CD14-positive monocyte (primary cell): ENCODE measurements around the gene DHPS. TPM values are rescaled to one million over a fixed set of nuclear protein-coding genes. Genes with fewer than 3 reads are reported as not detected.

Experiments
- DNase-seq, 3 donors: peaks; one replicate each; pipeline ENCODE4 v3.0.0-alpha.2; 2011 to 2022
- H2AFZ ChIP-seq: 2 replicates; pipeline ENCODE4 v1.6.0; 2012; ENCODE audit warnings: mild to moderate bottlenecking, low read depth, low read length, inconsistent platforms; ENCODE audit not compliant: insufficient read depth, poor library complexity, severe bottlenecking
- H3K27ac ChIP-seq, 2 donors: 1 replicate in 1 of 2; 2 replicates in 1 of 2; pipeline ENCODE4 v1.5.1; 2012 to 2013; ENCODE audit warnings: low read length in 2 of 2, control low read depth in 1 of 2, inconsistent platforms in 1 of 2, low read depth in 1 of 2, mild to moderate bottlenecking in 1 of 2
- H3K27me3 ChIP-seq, 2 donors: one replicate each; pipeline versions ENCODE4 v1.6.0 to v1.6.1; 2011 to 2013; ENCODE audit warnings: low read length in 2 of 2; ENCODE audit not compliant: control insufficient read depth in 2 of 2, insufficient read depth in 2 of 2
- H3K36me3 ChIP-seq, 2 donors: replicated peaks in 1 of 2; 1 replicate in 1 of 2; 2 replicates in 1 of 2; pipeline versions ENCODE4 v1.5.1 to v1.6.1; 2012 to 2013; ENCODE audit warnings: low read length in 2 of 2, control low read depth in 1 of 2, inconsistent platforms in 1 of 2, mild to moderate bottlenecking in 1 of 2; ENCODE audit not compliant: insufficient read depth in 2 of 2, control insufficient read depth in 1 of 2
- H3K4me1 ChIP-seq, 2 donors: 1 replicate in 1 of 2; 2 replicates in 1 of 2; pipeline versions ENCODE4 v1.5.1 to v1.6.1; 2012 to 2013; ENCODE audit warnings: low read length in 2 of 2, control low read depth in 1 of 2, inconsistent platforms in 1 of 2, mild to moderate bottlenecking in 1 of 2, moderate library complexity in 1 of 2; ENCODE audit not compliant: insufficient read depth in 2 of 2, control insufficient read depth in 1 of 2
- H3K4me2 ChIP-seq: replicated peaks from 2 replicates; pipeline ENCODE3; 2012; ENCODE audit warnings: low read length, moderate library complexity, mild to moderate bottlenecking; ENCODE audit not compliant: poor library complexity, severe bottlenecking; ENCODE audit errors: extremely low read depth
- H3K4me3 ChIP-seq, 3 experiments: fragments of 200-600 bp in 1 of 3; sonication (generic) in 1 of 3; replicated peaks in 1 of 3; 1 replicate in 2 of 3; 2 replicates in 1 of 3; pipeline ENCODE4 v1.5.1; 2011 to 2013; ENCODE audit warnings: low read length in 3 of 3, mild to moderate bottlenecking in 3 of 3, control low read depth in 2 of 3, low read depth in 2 of 3, inconsistent platforms in 1 of 3, moderate library complexity in 1 of 3
- H3K79me2 ChIP-seq: 2 replicates; pipeline ENCODE4 v1.6.0; 2012; ENCODE audit warnings: mild to moderate bottlenecking, control low read depth, inconsistent platforms, low read length, moderate library complexity; ENCODE audit not compliant: insufficient read depth
- H3K9ac ChIP-seq: 2 replicates; pipeline ENCODE4 v1.6.0; 2017; ENCODE audit warnings: low read length, mild to moderate bottlenecking; ENCODE audit not compliant: insufficient read depth, poor library complexity, severe bottlenecking
- H3K9me3 ChIP-seq, 2 donors: replicated peaks in 1 of 2; 1 replicate in 1 of 2; 2 replicates in 1 of 2; pipeline versions ENCODE4 v1.5.1 to v1.6.1; 2012 to 2013; ENCODE audit warnings: low read length in 2 of 2, control low read depth in 1 of 2; ENCODE audit not compliant: control insufficient read depth in 1 of 2, insufficient read depth in 1 of 2
- H4K20me1 ChIP-seq: 2 replicates; pipeline ENCODE4 v1.6.0; 2012; ENCODE audit warnings: mild to moderate bottlenecking, low read length, control low read depth, moderate library complexity; ENCODE audit not compliant: insufficient read depth
- H3K27ac Mint-ChIP-seq, 7 donors: one replicate each; pipeline ENCODE4 v1.8.0; 2020; ENCODE audit warnings: mild to moderate bottlenecking in 7 of 7, mixed read lengths in 7 of 7, moderate library complexity in 6 of 7, inconsistent platforms in 2 of 7
- H3K27me3 Mint-ChIP-seq, 3 donors: one replicate each; pipeline ENCODE4 v1.8.0; 2021 to 2022; ENCODE audit warnings: low read depth in 3 of 3, mild to moderate bottlenecking in 3 of 3, mixed read lengths in 3 of 3, moderate library complexity in 3 of 3, inconsistent platforms in 1 of 3
- H3K36me3 Mint-ChIP-seq, 2 donors: one replicate each; pipeline ENCODE4 v1.8.0; 2020; ENCODE audit warnings: mixed read lengths in 2 of 2, inconsistent platforms in 1 of 2, mild to moderate bottlenecking in 1 of 2
- H3K4me1 Mint-ChIP-seq: one replicate; pipeline ENCODE4 v1.8.0; 2020; ENCODE audit warnings: mild to moderate bottlenecking, mixed read lengths
- H3K4me3 Mint-ChIP-seq, 2 donors: one replicate each; pipeline ENCODE4 v1.8.0; 2020; ENCODE audit warnings: mild to moderate bottlenecking in 2 of 2, mixed read lengths in 2 of 2, moderate library complexity in 1 of 2
- H3K9me3 Mint-ChIP-seq, 7 donors: one replicate each; pipeline ENCODE4 v1.8.0; 2020 to 2022; ENCODE audit warnings: mixed read lengths in 7 of 7, mild to moderate bottlenecking in 6 of 7, moderate library complexity in 6 of 7, inconsistent platforms in 2 of 7
- CTCF ChIP-seq: fragments of 200-600 bp; IDR thresholded peaks from one replicate; pipeline ENCODE4 v1.8.0; 2022; ENCODE audit warnings: antibody characterized with exemption, mild to moderate bottlenecking
- WGBS: methylation state at CpG from one replicate; pipeline ENCODE4 v1.1.5; 2013; ENCODE audit warnings: missing lambda C conversion rate; ENCODE audit not compliant: insufficient coverage; 5-methylcytosine and 5-hydroxymethylcytosine counted together
- intact Hi-C, 2 donors: fragments of 100-400 bp; cut with micrococcal nuclease; formaldehyde crosslinking; loops; one replicate each; pipeline versions ENCODE4 v1.15.0 to v1.15.1; 2023
- polyA plus RNA-seq, 3 donors: library from polyadenylated mRNA; depleted of rRNA in 1 of 3; unstranded in 2 of 3; stranded (reverse) in 1 of 3; fragments of 300-500 nt in 2 of 3; fragments of >200 nt in 1 of 3; fragmentation: Illumina TruSeq in 2 of 3; gene quantifications; 1 replicate in 2 of 3; 2 replicates in 1 of 3; pipeline ENCODE4 v1.2.3, GENCODE V29; 2012 to 2021

The DHPS gene
- polyA plus RNA-seq, 3 donors: 51.0 to 130 (median 53.4) TPM

GRCh38 chr19:12708641-12709040 is 27.0 kb upstream of the DHPS start:
- H3K36me3 ChIP-seq: peaks cover 73 to 88% of the 10 kb centered on the region in 2 donors

GRCh38 chr19:12706332-12706718 is 24.6 kb upstream of the DHPS start:
- no peaks in the 10 kb centered on the region for H3K4me1 ChIP-seq
- H3K36me3 Mint-ChIP-seq: peaks cover 70 to 96% of the 10 kb centered on the region in 2 donors

More at GRCh38 chr19:12708641-12709040, 27.0 kb upstream of the DHPS start:
- Histone ChIP-seq H2AFZ (no peak overlapping the region), H3K4me2 (no peak overlapping the region), H3K27ac (no peak overlapping the region), H3K79me2 (no peaks in the 10 kb centered on the region), H3K27me3 (no peaks in the 10 kb centered on the region), H3K9ac (no peak overlapping the region), H3K4me1 (no peaks in the 10 kb centered on the region), H3K4me3 (no peak overlapping the region), H4K20me1 (no peaks in the 10 kb centered on the region), H3K9me3 (no peaks in the 10 kb centered on the region)
- intact Hi-C loops: no loop called here
- H3K27me3 Mint-ChIP-seq: peaks cover 0 to 1% (median 0%) of the 10 kb centered on the region in 3 donors
- no peak overlapping the region for H3K27ac Mint-ChIP-seq
- 95% methylated on average over 6 of the region's 8 CpGs for WGBS
- peaks cover 0 to 4% (median 0%) of the 10 kb centered on the region in 7 donors for H3K9me3 Mint-ChIP-seq
- no peaks in the 10 kb centered on the region for H3K4me1 Mint-ChIP-seq
- no peak for DNase-seq
- no peak overlapping the region for H3K4me3 Mint-ChIP-seq
- TF ChIP-seq CTCF: no peak
- H3K36me3 Mint-ChIP-seq: peaks cover 69 to 94% of the 10 kb centered on the region in 2 donors

More at GRCh38 chr19:12706332-12706718, 24.6 kb upstream of the DHPS start:
- 90% methylated on average over 7 of the region's 13 CpGs for WGBS
- Histone ChIP-seq H4K20me1 (no peaks in the 10 kb centered on the region), H3K79me2 (no peaks in the 10 kb centered on the region), H3K9me3 (no peaks in the 10 kb centered on the region), H3K27me3 (no peaks in the 10 kb centered on the region), H3K4me2 (no peak overlapping the region), H3K4me3 (no peak overlapping the region), H2AFZ (no peak overlapping the region), H3K36me3 (peaks cover 80 to 93% of the 10 kb centered on the region in 2 donors), H3K27ac (no peak overlapping the region), H3K9ac (no peak overlapping the region)
- TF ChIP-seq CTCF: no peak
- intact Hi-C loops: no loop called here
- Mint-ChIP-seq H3K4me3 (no peak overlapping the region), H3K27ac (no peak overlapping the region), H3K27me3 (peaks cover 0 to 2% (median 1%) of the 10 kb centered on the region in 3 donors), H3K9me3 (no peaks in the 10 kb centered on the region), H3K4me1 (no peaks in the 10 kb centered on the region)
- no peak for DNase-seq
